ENCODE results near the gene MEF2A.

Gene MEF2A

GRCh38 chr15:99605990-99606389 lies 40.2 kb downstream of the MEF2A start:
- DNase-seq (ENCODE audit: low read depth), result no peak

- no peak for DNase-seq (ENCODE audit: low read depth)
These were observed 40.9 kb downstream of the MEF2A start for GRCh38 chr15:99606646-99607045.

- DNase-seq (ENCODE audit: low read depth), result no peak
These were observed 47.7 kb downstream of the MEF2A start for GRCh38 chr15:99613481-99613880.

GRCh38 chr15:99613887-99614647 lies 48.3 kb downstream of the MEF2A start:
- no peak for DNase-seq (ENCODE audit: low read depth)

- no peak for DNase-seq (ENCODE audit: low read depth)
These were observed 49.0 kb downstream of the MEF2A start for GRCh38 chr15:99614749-99615288.

GRCh38 chr15:99615460-99615859 lies 49.7 kb downstream of the MEF2A start:
- no peak for DNase-seq (ENCODE audit: low read depth)

GRCh38 chr15:99616129-99616528 lies 50.3 kb downstream of the MEF2A start:
- DNase-seq (ENCODE audit: low read depth), result no peak

GRCh38 chr15:99616773-99617342 lies 51.1 kb downstream of the MEF2A start:
- no peak for DNase-seq (ENCODE audit: low read depth)

GRCh38 chr15:99618941-99619411 lies 53.2 kb downstream of the MEF2A start:
- no peak for DNase-seq (ENCODE audit: low read depth)

- DNase-seq (ENCODE audit: low read depth), result no peak
These were observed 53.9 kb downstream of the MEF2A start for GRCh38 chr15:99619712-99620111.

GRCh38 chr15:99620178-99620577 lies 54.4 kb downstream of the MEF2A start:
- DNase-seq (ENCODE audit: low read depth), result no peak

GRCh38 chr15:99621767-99622166 lies 56.0 kb downstream of the MEF2A start:
- DNase-seq (ENCODE audit: low read depth), result no peak

- no peak for DNase-seq (ENCODE audit: low read depth)
These were observed 62.7 kb downstream of the MEF2A start for GRCh38 chr15:99628374-99629001.

- no peak for DNase-seq (ENCODE audit: low read depth)
These were observed 64.9 kb downstream of the MEF2A start for GRCh38 chr15:99630607-99631131.

- no peak for DNase-seq (ENCODE audit: low read depth)
These were observed 65.5 kb downstream of the MEF2A start for GRCh38 chr15:99631255-99631654.

- no peak for DNase-seq (ENCODE audit: low read depth)
These were observed 66.7 kb downstream of the MEF2A start for GRCh38 chr15:99632521-99632920.

- DNase-seq (ENCODE audit: low read depth), result no peak
These were observed 67.9 kb downstream of the MEF2A start for GRCh38 chr15:99633655-99634054.

- DNase-seq (ENCODE audit: low read depth), result no peak
These were observed 68.8 kb downstream of the MEF2A start for GRCh38 chr15:99634576-99634975.

- no peak for DNase-seq (ENCODE audit: low read depth)
These were observed 69.4 kb downstream of the MEF2A start for GRCh38 chr15:99635145-99635544.

- no peak for DNase-seq (ENCODE audit: low read depth)
These were observed 70.0 kb downstream of the MEF2A start for GRCh38 chr15:99635794-99636193.

- no peak for DNase-seq (ENCODE audit: low read depth)
These were observed 79.2 kb downstream of the MEF2A start for GRCh38 chr15:99644913-99645542.

- no peak for DNase-seq (ENCODE audit: low read depth)
These were observed 79.8 kb downstream of the MEF2A start for GRCh38 chr15:99645543-99645935.
